Measurements from ENCODE around the gene BTBD16.

GRCh38 chr10:122276611-122277208 is 5.6 kb downstream of the BTBD16 start:
- TF ChIP-seq CTCF (IDR thresholded peaks at IDR 0.05; ENCODE audit: low read depth, low read length) (no peak), EZH2phosphoT487 (IDR thresholded peaks at IDR 0.05; ENCODE audit: low read depth) (no peak)

All from OCI-LY3 (cell line).